K562 (cell line): ENCODE data around the gene TUBB2A. TPM values are rescaled to one million over a fixed set of nuclear protein-coding genes. Genes with fewer than 3 reads are reported as not detected.

ENCODE experiments used
- CREB1 ChIP-seq, 2 experiments: sonication (generic) in 1 of 2; formaldehyde crosslinking in 1 of 2; IDR thresholded peaks; 2 replicates each; pipeline versions ENCODE4 v1.6.1 to v1.8.0; 2012 to 2022; ENCODE audit warnings: inconsistent platforms in 1 of 2, mild to moderate bottlenecking in 1 of 2, missing genetic modification reagents in 1 of 2, moderate library complexity in 1 of 2
- CXXC5 ChIP-seq: fragments of 250-450 bp; sonication (Bioruptor Pico); IDR thresholded peaks from 2 replicates; pipeline ENCODE4 v1.8.0; 2022; ENCODE audit warnings: inconsistent platforms, mild to moderate bottlenecking, moderate library complexity
- EGR1 ChIP-seq: fragments of 450-650 bp; conservative IDR thresholded peaks from 2 replicates; pipeline ENCODE4 v1.6.1; 2017; ENCODE audit warnings: mild to moderate bottlenecking
- EWSR1 ChIP-seq: fragments of 450-650 bp; IDR thresholded peaks from 2 replicates; pipeline ENCODE4 v1.6.1; 2018; ENCODE audit warnings: borderline replicate concordance, mild to moderate bottlenecking, low read depth, moderate library complexity; ENCODE audit not compliant: partially characterized antibody
- HDAC2 ChIP-seq: fragments of 450-650 bp; IDR thresholded peaks from 2 replicates; pipeline ENCODE4 v1.6.1; 2016; ENCODE audit warnings: mild to moderate bottlenecking
- HNRNPLL ChIP-seq: fragments of 200-400 bp; formaldehyde crosslinking; IDR thresholded peaks from 2 replicates; pipeline ENCODE4 v1.6.1; 2017; ENCODE audit warnings: low read length, low read depth, mild to moderate bottlenecking; ENCODE audit not compliant: poor library complexity, severe bottlenecking
- ILK ChIP-seq: fragments of 450-650 bp; IDR thresholded peaks from 2 replicates; pipeline ENCODE4 v1.6.1; 2016; ENCODE audit warnings: missing genetic modification characterization, low read depth, mild to moderate bottlenecking, missing compliant biosample characterization, moderate library complexity, borderline replicate concordance
- MAX ChIP-seq: sonication (generic); formaldehyde crosslinking; IDR thresholded peaks from 2 replicates; pipeline ENCODE4 v1.9.0; 2022; ENCODE audit warnings: mild to moderate bottlenecking, missing genetic modification reagents
- NBN ChIP-seq: fragments of 450-650 bp; IDR thresholded peaks from 2 replicates; pipeline ENCODE4 v1.6.1; 2016; ENCODE audit warnings: low read depth, mild to moderate bottlenecking
- NR2C2 ChIP-seq, 2 experiments: fragments of 200-800 bp in 1 of 2; sonication (Bioruptor generic) in 1 of 2; sonication (generic) in 1 of 2; formaldehyde crosslinking in 1 of 2; IDR thresholded peaks; 2 replicates each; pipeline versions ENCODE4 v1.6.1 to v1.8.0; 2016 to 2022; ENCODE audit warnings: mild to moderate bottlenecking in 1 of 2, missing compliant biosample characterization in 1 of 2, missing genetic modification characterization in 1 of 2, missing genetic modification reagents in 1 of 2
- NR2F6 ChIP-seq: fragments of 450-650 bp; formaldehyde crosslinking; IDR thresholded peaks from 2 replicates; pipeline ENCODE4 v1.4.0; 2020; ENCODE audit warnings: mild to moderate bottlenecking
- NRF1 ChIP-seq, 2 experiments: fragments of 450-650 bp; IDR thresholded peaks in 1 of 2; conservative IDR thresholded peaks in 1 of 2; 2 replicates each; pipeline ENCODE4 v1.6.1; 2014; ENCODE audit warnings: mild to moderate bottlenecking in 2 of 2
- STAG1 ChIP-seq: sonication (generic); formaldehyde crosslinking; IDR thresholded peaks from 2 replicates; pipeline ENCODE4 v1.5.0; 2020; ENCODE audit warnings: missing genetic modification reagents, borderline replicate concordance
- TAF7 ChIP-seq: fragments of 450-650 bp; IDR thresholded peaks from 2 replicates; pipeline ENCODE4 v1.6.1; 2016; ENCODE audit warnings: missing genetic modification characterization, missing compliant biosample characterization
- TEAD1 ChIP-seq, 2 experiments: fragments of 450-650 bp in 1 of 2; sonication (generic) in 1 of 2; formaldehyde crosslinking; IDR thresholded peaks; 2 replicates each; pipeline versions ENCODE4 v1.4.0 to v1.8.0; 2020 to 2022; ENCODE audit warnings: mild to moderate bottlenecking in 2 of 2, missing genetic modification reagents in 1 of 2
- polyA plus RNA-seq, 8 experiments: library from polyadenylated mRNA; depleted of rRNA in 4 of 8; stranded (reverse) in 5 of 8; unstranded in 3 of 8; fragments of >200 nt; fragmentation: Nextera tagmentation in 2 of 8; fragmentation: Illumina TruSeq in 1 of 8; extraction: Ambion mirVana in 2 of 8; extraction: Trizol in 1 of 8; gene quantifications; 2 replicates each; pipeline versions ENCODE4 v1.2.1 to v1.2.3, GENCODE V29; 2011 to 2014; ENCODE audit warnings: inconsistent platforms in 1 of 8, missing spikeins in 1 of 8
- total RNA-seq, 7 experiments: library from RNA; depleted of rRNA in 6 of 7; stranded (reverse); fragments of >200 nt in 6 of 7; fragmentation: Illumina TruSeq in 2 of 7; extraction: Trizol in 2 of 7; gene quantifications; 2 replicates each; pipeline versions ENCODE4 v1.2.1 to v1.2.3, GENCODE V29; 2011 to 2021; ENCODE audit warnings: low replicate concordance in 1 of 7
- TF ChIP-seq, protein P1 (sequence below): fragments of 250-450 bp; sonication (Bioruptor Pico); IDR thresholded peaks from 2 replicates; pipeline ENCODE4 v1.8.0; 2021; ENCODE audit warnings: moderate library complexity, mild to moderate bottlenecking, inconsistent platforms
- TF ChIP-seq, protein P2 (sequence below): fragments of 450-650 bp; IDR thresholded peaks from 2 replicates; pipeline ENCODE4 v1.6.1; 2016; ENCODE audit warnings: low read depth

TUBB2A gene
- total and polyA plus RNA-seq, 9 of the 15 experiments (the other 6 are each of a cell fraction or from before 2014, with no cell fraction given), result 3.6 to 92.1 (median 45.6) TPM

- TF ChIP-seq HNRNPLL (peak; percentile 49), STAG1 (CRISPR knock-in tag) (no peak), ILK (no peak), NRF1 (conservative IDR thresholded peaks at IDR 0.05 in 1 of 2, IDR thresholded peaks at IDR 0.05 in 1 of 2) (peak; percentile 69 to 73), MAX (CRISPR knock-in tag) (peak; percentile 76), TEAD1 (CRISPR knock-in tag; IDR thresholded peaks at IDR 0.05) (0 out of 4 replicates have a peak, but pooled peaks of 1 of the 2 experiments have one; percentile 42), CREB1 (IDR thresholded peaks at IDR 0.05) (peak; percentile 15; the same call in 1 of the 2 replicates), CREB1 (CRISPR knock-in tag; IDR thresholded peaks at IDR 0.05) (no peak), CXXC5 (peak; percentile 90), EGR1 (0 out of 2 replicates have a peak, but pooled peaks have one; percentile 20), NR2F6 (CRISPR knock-in tag) (peak; percentile 76; the same call in 1 of the 2 replicates), TAF7 (tag) (0 out of 2 replicates have a peak, but pooled peaks have one; percentile 44), HDAC2 (0 out of 2 replicates have a peak, but pooled peaks have one; percentile 6), NR2C2 (CRISPR knock-in tag; IDR thresholded peaks at IDR 0.05) (no peak), NR2C2 (tag; IDR thresholded peaks at IDR 0.05) (peak; percentile 84), NBN (peak; percentile 41; the same call in 1 of the 2 replicates), EWSR1 (no peak)
- TF ChIP-seq, protein P1, sequence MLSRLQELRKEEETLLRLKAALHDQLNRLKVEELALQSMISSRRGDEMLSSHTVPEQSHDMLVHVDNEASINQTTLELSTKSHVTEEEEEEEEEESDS (CRISPR knock-in tag), result no peak
- TF ChIP-seq, protein P2, sequence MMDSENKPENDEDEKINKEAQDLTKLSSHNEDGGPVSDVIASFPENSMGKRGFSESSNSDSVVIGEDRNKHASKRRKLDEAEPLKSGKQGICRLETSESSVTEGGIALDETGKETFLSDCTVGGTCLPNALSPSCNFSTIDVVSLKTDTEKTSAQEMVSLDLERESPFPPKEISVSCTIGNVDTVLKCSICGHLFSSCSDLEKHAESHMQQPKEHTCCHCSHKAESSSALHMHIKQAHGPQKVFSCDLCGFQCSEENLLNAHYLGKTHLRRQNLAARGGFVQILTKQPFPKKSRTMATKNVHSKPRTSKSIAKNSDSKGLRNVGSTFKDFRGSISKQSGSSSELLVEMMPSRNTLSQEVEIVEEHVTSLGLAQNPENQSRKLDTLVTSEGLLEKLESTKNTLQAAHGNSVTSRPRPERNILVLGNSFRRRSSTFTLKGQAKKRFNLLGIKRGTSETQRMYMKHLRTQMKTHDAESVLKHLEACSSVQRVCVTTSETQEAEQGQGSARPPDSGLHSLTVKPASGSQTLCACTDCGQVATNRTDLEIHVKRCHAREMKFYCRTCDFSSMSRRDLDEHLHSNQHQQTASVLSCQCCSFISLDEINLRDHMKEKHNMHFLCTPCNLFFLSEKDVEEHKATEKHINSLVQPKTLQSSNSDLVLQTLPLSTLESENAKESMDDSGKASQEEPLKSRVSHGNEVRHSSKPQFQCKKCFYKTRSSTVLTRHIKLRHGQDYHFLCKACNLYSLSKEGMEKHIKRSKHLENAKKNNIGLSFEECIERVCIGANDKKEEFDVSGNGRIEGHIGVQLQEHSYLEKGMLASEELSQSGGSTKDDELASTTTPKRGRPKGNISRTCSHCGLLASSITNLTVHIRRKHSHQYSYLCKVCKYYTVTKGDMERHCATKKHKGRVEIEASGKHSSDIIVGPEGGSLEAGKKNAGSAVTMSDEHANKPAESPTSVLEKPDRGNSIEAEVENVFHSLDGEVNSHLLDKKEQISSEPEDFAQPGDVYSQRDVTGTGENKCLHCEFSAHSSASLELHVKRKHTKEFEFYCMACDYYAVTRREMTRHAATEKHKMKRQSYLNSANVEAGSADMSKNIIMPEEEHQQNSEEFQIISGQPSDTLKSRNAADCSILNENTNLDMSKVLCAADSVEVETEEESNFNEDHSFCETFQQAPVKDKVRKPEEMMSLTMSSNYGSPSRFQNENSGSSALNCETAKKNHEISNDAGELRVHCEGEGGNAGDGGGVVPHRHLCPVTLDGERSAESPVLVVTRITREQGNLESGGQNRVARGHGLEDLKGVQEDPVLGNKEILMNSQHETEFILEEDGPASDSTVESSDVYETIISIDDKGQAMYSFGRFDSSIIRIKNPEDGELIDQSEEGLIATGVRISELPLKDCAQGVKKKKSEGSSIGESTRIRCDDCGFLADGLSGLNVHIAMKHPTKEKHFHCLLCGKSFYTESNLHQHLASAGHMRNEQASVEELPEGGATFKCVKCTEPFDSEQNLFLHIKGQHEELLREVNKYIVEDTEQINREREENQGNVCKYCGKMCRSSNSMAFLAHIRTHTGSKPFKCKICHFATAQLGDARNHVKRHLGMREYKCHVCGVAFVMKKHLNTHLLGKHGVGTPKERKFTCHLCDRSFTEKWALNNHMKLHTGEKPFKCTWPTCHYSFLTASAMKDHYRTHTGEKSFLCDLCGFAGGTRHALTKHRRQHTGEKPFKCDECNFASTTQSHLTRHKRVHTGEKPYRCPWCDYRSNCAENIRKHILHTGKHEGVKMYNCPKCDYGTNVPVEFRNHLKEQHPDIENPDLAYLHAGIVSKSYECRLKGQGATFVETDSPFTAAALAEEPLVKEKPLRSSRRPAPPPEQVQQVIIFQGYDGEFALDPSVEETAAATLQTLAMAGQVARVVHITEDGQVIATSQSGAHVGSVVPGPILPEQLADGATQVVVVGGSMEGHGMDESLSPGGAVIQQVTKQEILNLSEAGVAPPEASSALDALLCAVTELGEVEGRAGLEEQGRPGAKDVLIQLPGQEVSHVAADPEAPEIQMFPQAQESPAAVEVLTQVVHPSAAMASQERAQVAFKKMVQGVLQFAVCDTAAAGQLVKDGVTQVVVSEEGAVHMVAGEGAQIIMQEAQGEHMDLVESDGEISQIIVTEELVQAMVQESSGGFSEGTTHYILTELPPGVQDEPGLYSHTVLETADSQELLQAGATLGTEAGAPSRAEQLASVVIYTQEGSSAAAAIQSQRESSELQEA, result no peak
Measured at GRCh38 chr6:3162565-3163247, 5.4 kb upstream of the TUBB2A start (continued).
